K562 (cell line): ENCODE results near the gene ANAPC5. TPM values are rescaled to one million over a fixed set of nuclear protein-coding genes. Genes with fewer than 3 reads are reported as not detected.

Source experiments
- ATAC-seq: fragments of 200-7000 bp; cut with Tn5 transposase; 3 replicates; pipeline ENCODE4 v1.9.1; 2020; ENCODE audit warnings: moderate library complexity
- BruUV-seq: library from RNA; stranded (reverse); fragments of 400-500 nt; replicated peaks from 2 replicates; lab custom pipeline; 2021; lab: Mats Ljungman, UMichigan
- CTCF ChIA-PET: fragments of 300-600 bp; formaldehyde crosslinking; extraction: SDS; loops from one replicate; lab custom pipeline; 2021; ENCODE audit warnings: low intra/inter-chr PET ratio; lab: Yijun Ruan, JAX
- POLR2A ChIA-PET: fragments of 300-600, 350-650 bp; sonication (Branson Sonifier 250); formaldehyde crosslinking; extraction: SDS; loops from one replicate; lab custom pipeline; 2021; ENCODE audit warnings: antibody characterized with exemption, inconsistent platforms; lab: Yijun Ruan, JAX
- DNase-seq, 4 experiments: peaks; one replicate each; pipeline versions ENCODE4 v3.0.0 to v3.0.0-alpha.2; 2011 to 2018; ENCODE audit warnings: low spot score in 3 of 4, mixed read lengths in 3 of 4; ENCODE audit errors: extremely low read depth in 1 of 4
- FAIRE-seq: peaks from 2 replicates; lab custom pipeline; 2011; peaks lifted over from hg19 to GRCh38; lab: Jason Lieb, UNC
- H2AFZ ChIP-seq: 2 replicates; pipeline ENCODE4 v1.6.0; 2011; ENCODE audit warnings: low read depth, low read length, control low read depth, inconsistent platforms
- H3K27ac ChIP-seq: fragments of 200-600 bp; 3 replicates; pipeline ENCODE4 v1.8.0; 2011; ENCODE audit warnings: low read depth, mild to moderate bottlenecking, control low read depth, inconsistent platforms, low read length, moderate library complexity, mixed read lengths; ENCODE audit errors: extremely low read depth
- H3K27me3 ChIP-seq, 2 experiments: fragments of 300-600 bp in 1 of 2; 2 replicates in 1 of 2; 3 replicates in 1 of 2; pipeline versions ENCODE4 v1.6.0 to v1.8.0; 2011; ENCODE audit warnings: inconsistent platforms in 2 of 2, low read length in 2 of 2, mild to moderate bottlenecking in 1 of 2, mixed read lengths in 1 of 2, moderate library complexity in 1 of 2; ENCODE audit not compliant: control insufficient read depth in 2 of 2, insufficient read depth in 2 of 2
- H3K36me3 ChIP-seq: fragments of 300-600 bp; 3 replicates; pipeline ENCODE4 v1.8.0; 2011; ENCODE audit warnings: mild to moderate bottlenecking, low read length, inconsistent platforms; ENCODE audit not compliant: control insufficient read depth, insufficient read depth
- H3K4me1 ChIP-seq, 2 experiments: fragments of 200-600 bp in 1 of 2; replicated peaks in 1 of 2; 2 replicates in 1 of 2; 3 replicates in 1 of 2; pipeline versions ENCODE4 v1.5.1 to v1.8.0; 2011; ENCODE audit warnings: inconsistent platforms in 2 of 2, low read length in 2 of 2, mild to moderate bottlenecking in 1 of 2, mixed read lengths in 1 of 2, moderate library complexity in 1 of 2; ENCODE audit not compliant: control insufficient read depth in 2 of 2, insufficient read depth in 2 of 2
- H3K4me2 ChIP-seq: 2 replicates; pipeline ENCODE4 v1.6.1; 2011; ENCODE audit warnings: low read length, control low read depth, inconsistent platforms, mixed read lengths; ENCODE audit not compliant: insufficient read depth
- H3K4me3 ChIP-seq: fragments of 200-600 bp; sonication (generic), shearing (Covaris generic); 2 replicates; pipeline ENCODE4 v1.5.1; 2016; ENCODE audit warnings: control low read depth, inconsistent platforms
- H3K79me2 ChIP-seq: fragments of 200-600 bp; 3 replicates; pipeline ENCODE4 v1.8.0; 2011; ENCODE audit warnings: low read length, inconsistent platforms; ENCODE audit not compliant: control insufficient read depth, insufficient read depth
- H3K9ac ChIP-seq, 2 experiments: 2 replicates each; pipeline versions ENCODE4 v1.6.0 to v1.6.1; 2011; ENCODE audit warnings: low read depth in 2 of 2, low read length in 2 of 2, control low read depth in 1 of 2, inconsistent platforms in 1 of 2, mild to moderate bottlenecking in 1 of 2, mixed read lengths in 1 of 2; ENCODE audit not compliant: insufficient read depth in 1 of 2
- H3K9me1 ChIP-seq: one replicate; pipeline ENCODE4 v1.6.0; 2011; ENCODE audit warnings: inconsistent platforms, mild to moderate bottlenecking, low read length, moderate library complexity; ENCODE audit not compliant: control insufficient read depth, insufficient read depth
- H3K9me3 ChIP-seq: replicated peaks from 2 replicates; pipeline ENCODE4 v1.5.1; 2011; ENCODE audit warnings: low read depth, low read length, inconsistent platforms; ENCODE audit not compliant: control insufficient read depth, insufficient read depth
- H4K20me1 ChIP-seq: replicated peaks from 2 replicates; pipeline ENCODE4 v1.6.1; 2011; ENCODE audit warnings: low read length, inconsistent platforms, mixed read lengths; ENCODE audit not compliant: control insufficient read depth, insufficient read depth
- ATF3 ChIP-seq, 2 experiments: fragments of 450-650 bp in 1 of 2; sonication (generic) in 1 of 2; formaldehyde crosslinking in 1 of 2; IDR thresholded peaks in 1 of 2; conservative IDR thresholded peaks in 1 of 2; 2 replicates each; pipeline versions ENCODE4 v1.6.1 to v1.8.1; 2016 to 2023; ENCODE audit warnings: mild to moderate bottlenecking in 2 of 2, moderate library complexity in 2 of 2, inconsistent platforms in 1 of 2, missing genetic modification reagents in 1 of 2
- CBX8 ChIP-seq: fragments of 200-600 bp; sonication (generic); IDR thresholded peaks from 2 replicates; pipeline ENCODE4 v1.6.1; 2012; ENCODE audit warnings: borderline replicate concordance, mixed run types, low read depth, mild to moderate bottlenecking, moderate library complexity, mixed read lengths, low read length, control low read depth, inconsistent platforms; ENCODE audit not compliant: poor library complexity, severe bottlenecking; ENCODE audit errors: extremely low read depth
- CEBPZ ChIP-seq: fragments of 150-350 bp; IDR thresholded peaks from 2 replicates; pipeline ENCODE4 v1.6.1; 2014; ENCODE audit warnings: low read depth, mild to moderate bottlenecking, low read length, borderline replicate concordance
- CTCFL ChIP-seq: IDR thresholded peaks from 2 replicates; pipeline ENCODE4 v1.6.1; 2011; ENCODE audit warnings: borderline replicate concordance, low read depth, mild to moderate bottlenecking, moderate library complexity, low read length; ENCODE audit not compliant: insufficient read depth, poor library complexity, severe bottlenecking
- E2F3 ChIP-seq: fragments of 250-450 bp; sonication (Bioruptor Pico); IDR thresholded peaks from 2 replicates; pipeline ENCODE4 v1.4.0; 2020; ENCODE audit warnings: mild to moderate bottlenecking
- KLF16 ChIP-seq: IDR thresholded peaks from 2 replicates; pipeline ENCODE4 v1.6.1; 2016; ENCODE audit warnings: antibody characterized with exemption
- MYC ChIP-seq, 2 experiments: fragments of 250-450 bp in 1 of 2; sonication (Bioruptor Pico) in 1 of 2; IDR thresholded peaks; 2 replicates each; pipeline versions ENCODE4 v1.5.1 to v1.6.1; 2012 to 2021; ENCODE audit warnings: low read depth in 2 of 2, borderline replicate concordance in 1 of 2, improper control_type of control experiment in 1 of 2, low read length in 1 of 2, mild to moderate bottlenecking in 1 of 2, moderate library complexity in 1 of 2
- SIX5 ChIP-seq, 2 experiments: IDR thresholded peaks; 2 replicates each; pipeline ENCODE4 v1.6.1; 2011; ENCODE audit warnings: low read length in 2 of 2, borderline replicate concordance in 1 of 2, low read depth in 1 of 2, mild to moderate bottlenecking in 1 of 2, moderate library complexity in 1 of 2; ENCODE audit not compliant: insufficient read depth in 1 of 2
- TEAD4 ChIP-seq, 2 experiments: sonication (generic) in 1 of 2; formaldehyde crosslinking in 1 of 2; IDR thresholded peaks; 2 replicates each; pipeline versions ENCODE4 v1.6.1 to v1.8.0; 2012 to 2022; ENCODE audit warnings: borderline replicate concordance in 1 of 2, inconsistent platforms in 1 of 2, low read length in 1 of 2, mild to moderate bottlenecking in 1 of 2, missing genetic modification reagents in 1 of 2
- ZNF165 ChIP-seq: fragments of 250-450 bp; sonication (Bioruptor Pico); IDR thresholded peaks from 2 replicates; pipeline ENCODE4 v1.4.0; 2020; ENCODE audit warnings: borderline replicate concordance
- ZNF436 ChIP-seq: fragments of 250-450, 450-650 bp; sonication (Bioruptor Pico); formaldehyde crosslinking; IDR thresholded peaks from 2 replicates; pipeline ENCODE4 v1.7.0; 2020; ENCODE audit warnings: mild to moderate bottlenecking
- ZNF57 ChIP-seq: fragments of 450-650 bp; formaldehyde crosslinking; IDR thresholded peaks from 2 replicates; pipeline ENCODE4 v1.4.0; 2020; ENCODE audit warnings: mild to moderate bottlenecking, moderate library complexity
- ZNF696 ChIP-seq: fragments of 250-450 bp; sonication (Bioruptor Pico); conservative IDR thresholded peaks from 2 replicates; pipeline ENCODE4 v1.4.0; 2020; ENCODE audit warnings: mild to moderate bottlenecking, moderate library complexity
- ZSCAN32 ChIP-seq: fragments of 450-650 bp; formaldehyde crosslinking; IDR thresholded peaks from 2 replicates; pipeline ENCODE4 v1.4.0; 2020; ENCODE audit warnings: mild to moderate bottlenecking, moderate library complexity
- WGBS: fragments of 100-300 bp; shearing (Covaris generic); methylation state at CpG from one replicate; pipeline ENCODE4 v1.1.6; 2016; ENCODE audit warnings: low coverage, mixed read lengths; ENCODE audit not compliant: insufficient coverage; ENCODE audit errors: missing lambda C conversion rate; 5-methylcytosine and 5-hydroxymethylcytosine counted together
- in situ Hi-C: fragments of 300-500 bp; cut with MboI; formaldehyde crosslinking; loops from 4 replicates; pipeline ENCODE4 v1.15.0; 2018; ENCODE audit warnings: inconsistent platforms, mixed read lengths
- intact Hi-C: fragments of 100-400 bp; cut with micrococcal nuclease; formaldehyde crosslinking; loops from 2 replicates; pipeline ENCODE4 v1.14.2; 2022
- polyA plus RNA-seq, 8 experiments: library from polyadenylated mRNA; depleted of rRNA in 4 of 8; stranded (reverse) in 5 of 8; unstranded in 3 of 8; fragments of >200 nt; fragmentation: Nextera tagmentation in 2 of 8; fragmentation: Illumina TruSeq in 1 of 8; extraction: Ambion mirVana in 2 of 8; extraction: Trizol in 1 of 8; gene quantifications; 2 replicates each; pipeline versions ENCODE4 v1.2.1 to v1.2.3, GENCODE V29; 2011 to 2014; ENCODE audit warnings: inconsistent platforms in 1 of 8, missing spikeins in 1 of 8
- total RNA-seq, 7 experiments: library from RNA; depleted of rRNA in 6 of 7; stranded (reverse); fragments of >200 nt in 6 of 7; fragmentation: Illumina TruSeq in 2 of 7; extraction: Trizol in 2 of 7; gene quantifications; 2 replicates each; pipeline versions ENCODE4 v1.2.1 to v1.2.3, GENCODE V29; 2011 to 2021; ENCODE audit warnings: low replicate concordance in 1 of 7

The ANAPC5 gene
- total and polyA plus RNA-seq, 9 of the 15 experiments (the other 6 are each of a cell fraction or from before 2014, with no cell fraction given): 136 to 315 (median 197) TPM

GRCh38 chr12:121293603-121294002 is 58.6 kb downstream of the ANAPC5 start:
- Histone ChIP-seq H3K79me2 (peaks cover 41% of the 10 kb centered on the region), H3K4me1 (peaks cover 7 to 22% of the 10 kb centered on the region in 2 experiments; a peak in 4 of 5 replicates), H3K9ac (no peak overlapping the region), H3K36me3 (peaks cover 27% of the 10 kb centered on the region; the same call in 2 of the 3 replicates), H2AFZ (no peak overlapping the region), H3K9me1 (no peaks in the 10 kb centered on the region), H3K9me3 (no peaks in the 10 kb centered on the region), H4K20me1 (no peaks in the 10 kb centered on the region; the same call in 1 of the 2 replicates), H3K27ac (no peak overlapping the region), H3K27me3 (no peaks in the 10 kb centered on the region), H3K4me3 (no peak overlapping the region), H3K4me2 (no peak overlapping the region)
- WGBS: 98% methylated on average over 4 of the region's 4 CpGs
- no peak for DNase-seq
- POLR2A ChIA-PET: no interaction called here
- in situ Hi-C loops (no loop called here), intact Hi-C loops (no loop called here)
- CTCF ChIA-PET: no interaction called here
- BruUV-seq: no TSS peak
- no peak for FAIRE-seq
- no peak for ATAC-seq
- TF ChIP-seq ZSCAN32 (CRISPR knock-in tag) (no peak), MYC (IDR thresholded peaks at IDR 0.05; ENCODE audit: low read depth, low read length) (no peak), MYC (CRISPR knock-in tag; IDR thresholded peaks at IDR 0.05; ENCODE audit: borderline replicate concordance, low read depth) (no peak), CEBPZ (no peak), ZNF165 (CRISPR knock-in tag) (no peak), CBX8 (no peak), TEAD4 (IDR thresholded peaks at IDR 0.05; ENCODE audit: low read length) (no peak), TEAD4 (CRISPR knock-in tag; IDR thresholded peaks at IDR 0.05; ENCODE audit: borderline replicate concordance) (no peak), SIX5 (IDR thresholded peaks at IDR 0.05; ENCODE audit: borderline replicate concordance in 1 of 2, insufficient read depth in 1 of 2, low read depth in 1 of 2, low read length in 2 of 2) (no peak), ATF3 (IDR thresholded peaks at IDR 0.05) (no peak), ATF3 (CRISPR knock-in tag; conservative IDR thresholded peaks at IDR 0.05) (no peak), ZNF436 (CRISPR knock-in tag) (peak; percentile 31; the same call in 1 of the 2 replicates), CTCFL (no peak), KLF16 (no peak), E2F3 (CRISPR knock-in tag) (no peak), ZNF57 (CRISPR knock-in tag) (no peak), ZNF696 (CRISPR knock-in tag) (no peak)
